Calu3 (cell line): ENCODE results near the gene NFE2L2. TPM values are rescaled to one million over a fixed set of nuclear protein-coding genes. Genes with fewer than 3 reads are reported as not detected.

Experiments used
- BruUV-seq: library from RNA; stranded (reverse); fragments of 400-500 nt; replicated peaks from 2 replicates; lab custom pipeline; 2021; lab: Mats Ljungman, UMichigan
- CTCF ChIA-PET: fragments of 300-600 bp; sonication (Branson Sonifier 250); formaldehyde crosslinking; loops from one replicate; lab custom pipeline; 2022; ENCODE audit warnings: antibody characterized with exemption; lab: Charles Lee
- DNase-seq: peaks from one replicate; pipeline ENCODE4 v3.0.0; 2022
- H3K27ac Mint-ChIP-seq: one replicate; pipeline ENCODE4 v1.8.0; 2022; ENCODE audit warnings: mixed read lengths; ENCODE audit not compliant: unreplicated experiment
- H3K27me3 Mint-ChIP-seq: one replicate; pipeline ENCODE4 v1.8.0; 2022; ENCODE audit warnings: mixed read lengths; ENCODE audit not compliant: unreplicated experiment
- H3K36me3 Mint-ChIP-seq: one replicate; pipeline ENCODE4 v1.8.0; 2022; ENCODE audit warnings: mild to moderate bottlenecking, moderate library complexity, mixed read lengths; ENCODE audit not compliant: insufficient read depth, unreplicated experiment
- H3K4me1 Mint-ChIP-seq: one replicate; pipeline ENCODE4 v1.8.0; 2022; ENCODE audit warnings: mild to moderate bottlenecking, low read depth, mixed read lengths; ENCODE audit not compliant: unreplicated experiment
- H3K4me3 Mint-ChIP-seq: one replicate; pipeline ENCODE4 v1.8.0; 2022; ENCODE audit warnings: mild to moderate bottlenecking, low read depth, moderate library complexity, mixed read lengths; ENCODE audit not compliant: unreplicated experiment
- H3K9me3 Mint-ChIP-seq: one replicate; pipeline ENCODE4 v1.8.0; 2022; ENCODE audit warnings: low read depth, mixed read lengths; ENCODE audit not compliant: unreplicated experiment
- CTCF ChIP-seq: fragments of 200-600 bp; IDR thresholded peaks from one replicate; pipeline ENCODE4 v1.8.0; 2022; ENCODE audit warnings: antibody characterized with exemption; ENCODE audit not compliant: unreplicated experiment
- intact Hi-C: fragments of 100-400 bp; cut with micrococcal nuclease; formaldehyde crosslinking; loops from one replicate; pipeline ENCODE4 v1.10.0; 2022; ENCODE audit not compliant: unreplicated experiment
- microRNA-seq: library from miRNA; unstranded; fragments of <30 nt; microRNA quantifications from one replicate; pipeline ENCODE4 v1.2.0, GENCODE V29; 2022
- total RNA-seq: library from RNA; stranded (reverse); gene quantifications from 2 replicates; pipeline ENCODE4 v1.2.3, GENCODE V29; 2022

The NFE2L2 gene
- total RNA-seq, 1 experiment from 2014 or later = 128 TPM

- H3K9me3 Mint-ChIP-seq = no peaks in the 10 kb centered on the region
These were observed 80.7 kb downstream of the NFE2L2 start for GRCh38 chr2:177183860-177184259.

More at GRCh38 chr2:177183860-177184259, 80.7 kb downstream of the NFE2L2 start:
- no peak for TF ChIP-seq CTCF
- DNase-seq = no peak
- Mint-ChIP-seq H3K4me1 (peaks cover 27% of the 10 kb centered on the region), H3K27ac (no peak overlapping the region), H3K36me3 (no peaks in the 10 kb centered on the region), H3K4me3 (no peak overlapping the region), H3K27me3 (no peaks in the 10 kb centered on the region)
- CTCF ChIA-PET = no interaction called here
- intact Hi-C loops = no loop called here
- BruUV-seq = no TSS peak

Small RNAs within 50 kb of the gene (microRNA-seq; reads per million reads assigned to microRNA genes)
- not detected for gene MIR3128
- gene MIR6512 = not detected

Other genes starting within 250 kb of the NFE2L2 start
- 212 and 234 TPM in 2 replicates for gene HNRNPA3, start 51.9 kb downstream of the NFE2L2 start, total RNA-seq
- gene AGPS, start 128.0 kb upstream of the NFE2L2 start, total RNA-seq = 55.2 and 69.9 TPM in 2 replicates